GM20431 (cell line): ENCODE results near the gene PEX11B.
"Not testable (repeated sequence)": the region's sequence is repeated elsewhere in the genome, so short reads cannot be mapped to it uniquely, and the experiment has no call there.

Experiments used
- in situ Hi-C: fragments of 300-500 bp; cut with MseI, MboI; formaldehyde crosslinking; loops from one replicate; pipeline ENCODE4 v1.15.0; 2020; ENCODE audit warnings: low sequenced_read_pairs; ENCODE audit not compliant: unreplicated experiment

Gene PEX11B

GRCh38 chr1:145953861-145954260, 35.3 kb upstream of the PEX11B start:
- in situ Hi-C loops, result no loop called here

DNA sequence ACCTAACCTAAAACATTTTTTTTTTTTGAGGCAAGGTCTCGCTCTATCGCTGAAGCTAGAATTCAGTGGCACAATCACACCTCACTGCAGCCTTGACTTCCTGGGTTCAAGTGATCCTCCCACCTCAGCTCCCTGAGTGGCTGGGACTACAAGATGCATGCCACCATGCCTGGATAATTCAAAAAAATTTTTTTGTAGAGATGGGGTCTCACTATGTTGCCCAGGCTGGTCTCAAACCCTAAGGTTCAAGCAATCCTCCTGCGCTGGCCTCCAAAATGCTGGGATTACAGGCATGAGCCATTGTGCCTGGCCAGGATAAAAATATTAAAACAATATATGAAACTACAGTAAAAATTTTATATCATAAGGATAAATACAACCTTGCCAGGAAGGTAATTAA, 34.4 kb upstream of the PEX11B start:
- in situ Hi-C loops, result no loop called here

GRCh38 chr1:145951526-145951925, 33.0 kb upstream of the PEX11B start:
- in situ Hi-C loops, result no loop called here

DNA sequence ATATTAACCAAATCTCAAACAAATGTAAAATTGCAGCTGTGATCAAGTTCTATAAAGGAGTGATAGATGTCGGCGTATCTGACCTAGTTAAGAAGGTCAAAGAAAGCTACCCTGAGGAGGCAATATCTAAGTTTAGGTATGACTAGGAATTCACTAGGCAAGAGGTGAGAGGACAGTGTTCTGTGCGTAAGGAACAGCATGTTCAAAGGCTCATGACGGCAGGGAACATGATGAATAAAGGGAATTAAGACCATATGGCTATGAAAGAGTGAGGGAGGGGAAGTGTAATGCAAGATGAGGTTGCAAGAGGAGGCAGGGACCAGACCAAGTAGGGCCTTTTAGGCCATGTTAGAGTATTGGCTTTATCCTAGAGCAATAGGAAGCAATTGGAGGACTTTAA, 30.7 kb upstream of the PEX11B start:
- in situ Hi-C loops, result no loop called here

- in situ Hi-C loops, result no loop called here
These were observed 29.0 kb upstream of the PEX11B start for GRCh38 chr1:145947551-145947950.

DNA sequence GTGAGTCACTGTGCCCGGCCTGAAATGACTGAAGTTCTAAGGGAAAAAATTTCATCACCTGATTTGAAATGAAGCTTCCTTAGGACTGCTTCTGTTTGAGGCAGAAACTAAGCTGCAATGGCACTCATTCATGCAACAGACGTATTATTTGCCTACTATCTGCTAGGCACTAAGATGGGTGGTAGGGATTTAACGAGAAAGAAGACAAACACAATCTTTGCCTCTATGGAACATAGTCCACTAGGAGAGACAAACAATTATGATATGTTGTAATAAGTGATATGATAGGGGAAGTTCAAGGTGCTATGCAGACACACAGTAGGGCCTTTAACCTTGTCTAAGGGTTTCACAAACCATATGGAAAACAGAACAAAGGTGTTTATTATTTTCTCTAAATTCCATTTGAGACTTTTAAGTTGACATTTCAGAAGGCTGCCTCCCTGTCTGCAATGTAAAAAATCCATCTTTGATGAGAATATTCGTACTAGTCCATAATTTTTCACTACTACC, 28.0 kb upstream of the PEX11B start:
- in situ Hi-C loops, result no loop called here

GRCh38 chr1:145944532-145944931, 26.0 kb upstream of the PEX11B start:
- in situ Hi-C loops, result no loop called here

DNA sequence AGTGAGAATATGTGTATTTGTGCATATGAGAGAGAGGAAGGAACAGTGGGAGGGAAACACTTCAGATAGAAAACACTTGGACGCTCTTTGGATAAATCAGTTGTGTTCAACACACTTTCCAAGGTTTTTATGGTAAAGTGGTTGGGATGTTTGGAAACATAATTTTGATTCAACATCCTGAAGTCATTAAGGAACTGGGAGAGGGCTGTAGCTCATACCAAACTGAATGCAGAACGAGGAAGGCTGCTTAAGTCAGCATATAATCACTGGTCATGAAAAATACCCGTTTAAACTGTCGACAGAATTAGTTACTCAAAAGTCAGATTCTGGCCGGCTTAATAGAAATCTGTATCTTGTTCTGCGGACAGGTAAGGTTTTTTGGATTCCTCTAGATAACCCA, 24.4 kb upstream of the PEX11B start:
- in situ Hi-C loops, result no loop called here

DNA sequence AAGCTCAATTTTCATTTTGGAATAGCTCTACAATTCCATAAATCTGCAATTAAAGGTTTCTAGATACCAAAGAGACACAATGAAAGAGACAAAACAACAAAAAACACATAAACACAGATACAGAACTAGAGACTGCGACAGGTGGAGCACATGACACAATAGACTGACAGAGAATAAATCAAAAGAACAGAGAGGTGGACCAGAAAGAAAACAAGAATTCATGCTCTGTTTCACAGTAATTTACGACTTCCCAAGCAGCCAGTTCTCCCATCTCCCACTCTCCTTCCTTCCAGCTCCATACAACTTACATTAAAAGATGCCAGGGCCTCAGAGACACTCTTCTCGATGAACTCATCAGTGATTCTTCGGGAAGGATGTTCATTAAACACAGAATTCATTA, 23.9 kb upstream of the PEX11B start:
- in situ Hi-C loops, result no loop called here

DNA sequence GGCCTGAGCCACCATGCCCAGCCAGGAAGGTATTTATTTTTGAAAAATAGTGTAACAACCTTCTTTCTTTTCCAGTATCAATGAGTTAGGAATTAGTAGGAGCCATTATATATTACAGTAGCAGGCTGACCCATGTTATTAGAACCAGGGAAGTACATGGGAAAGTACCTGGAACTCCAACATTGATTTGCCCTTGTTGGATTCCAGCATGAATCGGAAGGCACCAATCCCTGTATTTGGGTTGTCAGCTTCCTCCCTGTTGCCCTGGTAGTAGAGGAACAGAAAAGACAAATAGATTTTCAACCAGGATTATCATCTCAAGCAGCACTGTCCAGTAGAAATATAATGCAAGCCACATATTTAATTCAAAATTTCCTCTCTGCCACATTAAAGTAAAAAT, 18.9 kb upstream of the PEX11B start:
- in situ Hi-C loops, result no loop called here

DNA sequence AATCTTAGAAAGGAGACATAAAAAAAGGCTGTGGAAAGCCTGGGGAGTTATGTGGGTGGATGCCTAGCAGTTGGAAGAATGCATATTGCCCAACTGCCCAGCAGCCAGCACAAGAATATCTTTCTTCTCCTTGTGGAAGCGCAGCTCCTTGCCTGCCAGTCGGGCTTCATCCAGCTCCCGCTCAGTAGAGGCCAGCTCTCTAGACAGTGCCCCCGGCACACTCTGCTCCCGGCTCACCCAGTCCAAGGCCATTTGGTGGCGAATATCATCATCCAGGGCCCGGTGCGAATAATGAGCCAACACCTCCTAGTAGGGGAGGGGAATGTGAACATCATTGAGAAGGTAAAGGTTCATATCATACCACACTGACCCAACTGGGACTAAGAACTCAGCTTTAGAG, 17.7 kb upstream of the PEX11B start:
- in situ Hi-C loops, result no loop called here

GRCh38 chr1:145935708-145936107, 17.2 kb upstream of the PEX11B start:
- in situ Hi-C loops, result no loop called here

- in situ Hi-C loops, result not testable (repeated sequence)
These were observed 14.0 kb upstream of the PEX11B start for GRCh38 chr1:145932522-145933009.

DNA sequence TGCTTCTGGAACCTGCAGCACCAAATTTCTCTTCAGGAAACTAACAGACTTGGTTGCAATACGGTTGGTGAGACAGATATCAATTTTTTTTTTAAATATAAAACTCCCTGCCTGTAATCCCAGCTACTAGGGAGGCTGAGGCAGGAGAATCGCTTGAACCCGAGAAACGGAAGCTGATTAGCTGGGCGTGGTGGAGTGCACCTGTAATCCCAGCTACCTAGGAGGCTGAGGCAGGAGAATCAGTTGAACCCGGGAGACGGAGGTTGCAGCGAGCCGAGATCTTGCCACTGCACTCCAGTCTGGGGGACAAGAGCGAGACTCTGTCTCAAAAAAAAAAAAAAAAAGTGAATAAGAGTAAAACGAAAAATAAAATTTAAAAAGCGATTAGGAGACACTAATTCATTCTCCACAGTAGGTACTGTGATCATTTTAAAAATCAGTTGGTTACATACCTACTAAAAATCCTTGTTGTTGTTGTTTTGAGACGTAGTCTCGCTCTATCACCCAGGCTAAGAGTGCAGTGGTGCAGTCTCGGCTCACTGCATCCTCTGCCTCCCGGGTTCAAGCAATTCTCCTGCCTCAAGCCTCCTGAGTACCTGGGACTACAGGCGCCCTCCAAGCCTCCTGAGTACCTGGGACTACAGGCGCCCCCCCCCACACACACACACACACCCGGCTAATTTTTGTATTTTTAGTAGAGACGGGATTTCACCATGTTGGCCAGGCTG, 9.6 kb upstream of the PEX11B start:
- in situ Hi-C loops, result no loop called here

- in situ Hi-C loops, result no loop called here
These were observed 8.8 kb upstream of the PEX11B start, which contains the start of gene RBM8A for GRCh38 chr1:145927063-145927886. TSS of gene RBM8A (minus strand) at chr1:145927484. CDS start at chr1:145927426, 58 bp downstream.

GRCh38 chr1:145926686-145927062, 8.2 kb upstream of the PEX11B start:
- in situ Hi-C loops, result no loop called here

- in situ Hi-C loops, result no loop called here
These were observed 3.7 kb upstream of the PEX11B start for GRCh38 chr1:145922266-145922665.

DNA sequence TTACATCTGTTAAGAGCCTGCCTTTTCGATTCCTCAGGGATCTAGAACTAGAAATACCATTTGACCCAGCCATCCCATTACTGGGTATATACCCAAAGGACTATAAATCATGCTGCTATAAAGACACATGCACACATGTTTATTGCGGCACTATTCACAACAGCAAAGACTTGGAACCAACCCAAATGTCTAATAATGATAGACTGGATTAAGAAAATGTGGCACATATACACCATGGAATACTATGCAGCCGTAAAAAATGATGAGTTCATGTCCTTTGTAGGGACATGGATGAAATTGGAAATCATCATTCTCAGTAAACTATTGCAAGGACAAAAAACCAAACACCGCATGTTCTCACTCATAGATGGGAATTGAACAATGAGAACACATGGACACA, 1.8 kb upstream of the PEX11B start:
- in situ Hi-C loops, result not testable (repeated sequence)

DNA sequence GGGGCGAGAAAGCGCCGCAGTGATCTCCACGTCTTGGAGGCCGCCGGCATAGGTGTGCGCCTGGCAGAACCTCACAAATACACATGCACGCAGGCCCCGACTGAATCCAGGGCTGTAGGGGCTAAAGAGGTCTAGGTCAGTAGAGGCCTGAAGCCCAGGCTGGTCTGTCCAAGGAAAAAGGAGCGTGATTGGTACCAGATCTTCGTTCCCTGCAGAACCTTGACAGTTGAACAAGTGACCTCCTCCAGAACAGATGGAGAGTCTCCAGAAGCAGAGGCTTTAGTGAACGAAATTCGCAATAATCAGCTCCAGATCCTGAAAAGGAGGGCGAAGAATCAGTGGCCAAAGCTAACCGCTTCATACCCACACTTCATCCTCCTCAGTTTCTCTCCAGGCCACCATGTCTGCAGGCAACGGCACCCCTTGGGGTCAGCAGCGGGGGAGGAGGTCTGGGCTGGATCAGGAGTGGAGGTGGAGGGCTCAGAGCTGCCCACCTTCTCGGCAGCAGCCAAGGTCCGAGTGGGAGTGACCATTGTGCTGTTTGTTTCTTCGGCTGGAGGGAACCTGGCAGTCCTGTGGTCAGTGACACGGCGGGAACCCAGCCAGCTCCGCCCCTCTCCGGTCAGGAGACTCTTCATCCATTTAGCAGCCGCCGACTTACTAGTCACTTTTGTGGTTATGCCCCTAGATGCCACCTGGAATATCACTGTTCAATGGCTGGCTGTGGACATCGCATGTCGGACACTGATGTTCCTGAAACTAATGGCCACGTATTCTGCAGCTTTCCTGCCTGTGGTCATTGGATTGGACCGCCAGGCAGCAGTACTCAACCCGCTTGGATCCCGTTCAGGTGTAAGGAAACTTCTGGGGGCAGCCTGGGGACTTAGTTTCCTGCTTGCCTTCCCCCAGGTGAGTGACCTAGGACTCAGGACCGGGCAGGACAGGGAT, 749 bp upstream of the PEX11B start:
- in situ Hi-C loops, result no loop called here

GRCh38 chr1:145917595-145917994, 922 bp downstream of the PEX11B start:
- in situ Hi-C loops, result no loop called here
